ENCODE data around the gene TEX26.

Gene TEX26

GRCh38 chr13:30934803-30935202 is 2.3 kb downstream of the TEX26 start:
- no peaks in the 10 kb centered on the region for H3K79me2 ChIP-seq (ENCODE audit: low read length)
- no peak overlapping the region for H3K4me2 ChIP-seq (ENCODE audit: low read depth, low read length)
- H3K27ac ChIP-seq (ENCODE audit: low read length), result no peak overlapping the region
- TF ChIP-seq CTCF (IDR thresholded peaks at IDR 0.05; ENCODE audit: low read length), result no peak
- TF ChIP-seq EZH2phosphoT487 (IDR thresholded peaks at IDR 0.05; ENCODE audit: low read length), result no peak
- no peak for TF ChIP-seq EZH2 (optimal IDR thresholded peaks at IDR 0.05; ENCODE audit: low read depth, low read length)
- no peak overlapping the region for H3K4me3 ChIP-seq (ENCODE audit: low read length)
- no peak for DNase-seq
- H3K36me3 ChIP-seq (replicated peaks; ENCODE audit: insufficient read depth, low read length), result no peaks in the 10 kb centered on the region
- no peaks in the 10 kb centered on the region for H3F3A ChIP-seq (ENCODE audit: insufficient read depth, low read length)
- H3K9me3 ChIP-seq (replicated peaks; ENCODE audit: insufficient read depth, low read length), result no peaks in the 10 kb centered on the region
- H3K9me2 ChIP-seq (replicated peaks; ENCODE audit: insufficient read depth, low read length), result no peaks in the 10 kb centered on the region
- no peak overlapping the region for H2AFZ ChIP-seq (ENCODE audit: low read length)
- no peaks in the 10 kb centered on the region for H4K20me1 ChIP-seq (ENCODE audit: insufficient read depth, low read length)
- H3K27me3 ChIP-seq (replicated peaks; ENCODE audit: insufficient read depth, low read length), result no peaks in the 10 kb centered on the region
- no peaks in the 10 kb centered on the region for H3K4me1 ChIP-seq (ENCODE audit: low read length)
- no peak overlapping the region for H3K9ac ChIP-seq (ENCODE audit: low read length)

DNA sequence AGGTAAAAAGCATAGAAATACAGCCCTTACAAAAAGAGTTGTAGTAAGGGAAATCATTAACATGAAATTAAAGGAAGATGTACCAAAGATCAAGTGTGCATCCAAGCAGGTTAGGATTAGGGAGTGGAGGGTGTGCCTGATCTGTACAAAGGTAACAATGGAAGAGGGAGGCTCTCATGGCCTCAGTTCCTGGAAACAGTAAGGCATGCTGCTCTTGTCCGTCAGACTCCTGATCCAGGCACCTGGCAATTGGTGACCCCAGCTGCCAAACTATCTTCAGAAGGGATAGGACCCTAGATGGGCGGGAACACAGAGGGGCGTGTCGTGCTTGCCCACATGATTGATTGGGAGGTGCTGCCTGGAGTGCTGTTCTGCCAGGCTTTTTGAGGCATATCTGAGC is 4.5 kb downstream of the TEX26 start:
- H4K20me1 ChIP-seq (ENCODE audit: insufficient read depth, low read length), result no peaks in the 10 kb centered on the region
- no peak overlapping the region for H3K4me3 ChIP-seq (ENCODE audit: low read length)
- H3K4me1 ChIP-seq (ENCODE audit: low read length), result no peaks in the 10 kb centered on the region
- H3K9me3 ChIP-seq (replicated peaks; ENCODE audit: insufficient read depth, low read length), result no peaks in the 10 kb centered on the region
- H3F3A ChIP-seq (ENCODE audit: insufficient read depth, low read length), result no peaks in the 10 kb centered on the region
- H3K9me2 ChIP-seq (replicated peaks; ENCODE audit: insufficient read depth, low read length), result no peaks in the 10 kb centered on the region
- H3K36me3 ChIP-seq (replicated peaks; ENCODE audit: insufficient read depth, low read length), result no peaks in the 10 kb centered on the region
- H2AFZ ChIP-seq (ENCODE audit: low read length), result no peak overlapping the region
- no peak overlapping the region for H3K27ac ChIP-seq (ENCODE audit: low read length)
- DNase-seq, result no peak
- no peak for TF ChIP-seq EZH2phosphoT487 (IDR thresholded peaks at IDR 0.05; ENCODE audit: low read length)
- no peak for TF ChIP-seq CTCF (IDR thresholded peaks at IDR 0.05; ENCODE audit: low read length)
- no peak for TF ChIP-seq EZH2 (optimal IDR thresholded peaks at IDR 0.05; ENCODE audit: low read depth, low read length)
- H3K9ac ChIP-seq (ENCODE audit: low read length), result no peak overlapping the region
- no peaks in the 10 kb centered on the region for H3K79me2 ChIP-seq (ENCODE audit: low read length)
- no peak overlapping the region for H3K4me2 ChIP-seq (ENCODE audit: low read depth, low read length)
- H3K27me3 ChIP-seq (replicated peaks; ENCODE audit: insufficient read depth, low read length), result no peaks in the 10 kb centered on the region

GRCh38 chr13:30943881-30944280 is 11.4 kb downstream of the TEX26 start:
- Histone ChIP-seq H3K4me3 (ENCODE audit: low read length) (no peak overlapping the region), H3K4me1 (ENCODE audit: low read length) (no peaks in the 10 kb centered on the region), H4K20me1 (ENCODE audit: insufficient read depth, low read length) (no peaks in the 10 kb centered on the region), H2AFZ (ENCODE audit: low read length) (no peak overlapping the region), H3K9ac (ENCODE audit: low read length) (no peak overlapping the region), H3K36me3 (replicated peaks; ENCODE audit: insufficient read depth, low read length) (no peaks in the 10 kb centered on the region), H3K4me2 (ENCODE audit: low read depth, low read length) (no peak overlapping the region), H3K9me3 (replicated peaks; ENCODE audit: insufficient read depth, low read length) (no peaks in the 10 kb centered on the region), H3F3A (ENCODE audit: insufficient read depth, low read length) (no peaks in the 10 kb centered on the region), H3K27ac (ENCODE audit: low read length) (no peak overlapping the region), H3K9me2 (replicated peaks; ENCODE audit: insufficient read depth, low read length) (no peaks in the 10 kb centered on the region), H3K27me3 (replicated peaks; ENCODE audit: insufficient read depth, low read length) (no peaks in the 10 kb centered on the region), H3K79me2 (ENCODE audit: low read length) (no peaks in the 10 kb centered on the region)
- no peak for TF ChIP-seq EZH2 (optimal IDR thresholded peaks at IDR 0.05; ENCODE audit: low read depth, low read length)
- TF ChIP-seq CTCF (IDR thresholded peaks at IDR 0.05; ENCODE audit: low read length), result no peak
- no peak for TF ChIP-seq EZH2phosphoT487 (IDR thresholded peaks at IDR 0.05; ENCODE audit: low read length)
- DNase-seq, result no peak

Measured in MM.1S (cell line).